ENCODE measurements around the gene MAGED1.

DNA sequence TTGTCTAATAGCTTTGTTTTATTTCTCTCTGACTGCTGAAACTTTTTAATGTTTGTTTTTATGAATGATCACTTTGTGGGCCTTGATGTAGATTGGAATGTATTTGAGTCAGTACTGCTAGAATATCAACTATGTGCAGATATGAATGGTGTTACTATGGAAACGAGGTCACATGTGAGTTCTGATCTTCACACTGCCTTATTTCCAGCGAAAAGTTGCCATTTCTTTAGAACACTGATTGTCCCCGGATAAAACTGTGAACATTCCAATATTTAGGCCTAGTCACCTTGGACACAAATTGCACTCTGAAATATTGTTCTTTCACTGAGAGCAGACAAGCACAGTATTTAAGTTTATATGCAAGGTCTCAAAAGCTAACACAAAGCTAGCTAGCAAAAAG lies 27.2 kb upstream of the MAGED1 start:
- TF ChIP-seq, protein P1, sequence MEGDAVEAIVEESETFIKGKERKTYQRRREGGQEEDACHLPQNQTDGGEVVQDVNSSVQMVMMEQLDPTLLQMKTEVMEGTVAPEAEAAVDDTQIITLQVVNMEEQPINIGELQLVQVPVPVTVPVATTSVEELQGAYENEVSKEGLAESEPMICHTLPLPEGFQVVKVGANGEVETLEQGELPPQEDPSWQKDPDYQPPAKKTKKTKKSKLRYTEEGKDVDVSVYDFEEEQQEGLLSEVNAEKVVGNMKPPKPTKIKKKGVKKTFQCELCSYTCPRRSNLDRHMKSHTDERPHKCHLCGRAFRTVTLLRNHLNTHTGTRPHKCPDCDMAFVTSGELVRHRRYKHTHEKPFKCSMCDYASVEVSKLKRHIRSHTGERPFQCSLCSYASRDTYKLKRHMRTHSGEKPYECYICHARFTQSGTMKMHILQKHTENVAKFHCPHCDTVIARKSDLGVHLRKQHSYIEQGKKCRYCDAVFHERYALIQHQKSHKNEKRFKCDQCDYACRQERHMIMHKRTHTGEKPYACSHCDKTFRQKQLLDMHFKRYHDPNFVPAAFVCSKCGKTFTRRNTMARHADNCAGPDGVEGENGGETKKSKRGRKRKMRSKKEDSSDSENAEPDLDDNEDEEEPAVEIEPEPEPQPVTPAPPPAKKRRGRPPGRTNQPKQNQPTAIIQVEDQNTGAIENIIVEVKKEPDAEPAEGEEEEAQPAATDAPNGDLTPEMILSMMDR (IDR thresholded peaks at IDR 0.05; ENCODE audit: low read length) = no peak
- TF ChIP-seq EZH2phosphoT487 (IDR thresholded peaks at IDR 0.05; ENCODE audit: low read length) = no peak

Measured in MM.1S (cell line).